Small intestine (tissue), 7 donors: ENCODE data around the gene GLI3. TPM values are rescaled to one million over a fixed set of nuclear protein-coding genes. Genes with fewer than 3 reads are reported as not detected.

Experiments used
- DNase-seq, 2 donors: peaks; one replicate each; pipeline versions ENCODE4 v3.0.0 to v3.0.0-alpha.2; 2013
- FAIRE-seq: peaks from 2 replicates; lab custom pipeline; 2012; peaks lifted over from hg19 to GRCh38; lab: Jason Lieb, UNC
- H3K27ac ChIP-seq, 3 donors: one replicate each; pipeline ENCODE4 v1.5.1; 2013; ENCODE audit warnings: low read length in 2 of 3, mild to moderate bottlenecking in 2 of 3, control low read depth in 1 of 3, inconsistent platforms in 1 of 3, low read depth in 1 of 3, moderate library complexity in 1 of 3
- H3K27me3 ChIP-seq, 3 donors: one replicate each; pipeline ENCODE4 v1.6.1; 2013; ENCODE audit warnings: low read length in 3 of 3, inconsistent platforms in 1 of 3; ENCODE audit not compliant: control insufficient read depth in 3 of 3, insufficient read depth in 3 of 3
- H3K36me3 ChIP-seq, 3 donors: one replicate each; pipeline ENCODE4 v1.6.1; 2013; ENCODE audit warnings: low read length in 3 of 3, inconsistent platforms in 1 of 3, low read depth in 1 of 3, mild to moderate bottlenecking in 1 of 3, moderate library complexity in 1 of 3; ENCODE audit not compliant: control insufficient read depth in 3 of 3, insufficient read depth in 2 of 3
- H3K4me1 ChIP-seq, 3 donors: one replicate each; pipeline ENCODE4 v1.6.1; 2013; ENCODE audit warnings: low read length in 2 of 3, inconsistent platforms in 1 of 3, low read depth in 1 of 3, mild to moderate bottlenecking in 1 of 3, moderate library complexity in 1 of 3; ENCODE audit not compliant: control insufficient read depth in 3 of 3, insufficient read depth in 2 of 3
- H3K4me3 ChIP-seq, 3 donors: one replicate each; pipeline ENCODE4 v1.5.1; 2013; ENCODE audit warnings: low read length in 3 of 3, control low read depth in 1 of 3, inconsistent platforms in 1 of 3, low read depth in 1 of 3, mild to moderate bottlenecking in 1 of 3, moderate library complexity in 1 of 3
- H3K9me3 ChIP-seq, 2 donors: one replicate each; pipeline ENCODE4 v1.6.1; 2013; ENCODE audit warnings: low read depth in 1 of 2, low read length in 1 of 2; ENCODE audit not compliant: control insufficient read depth in 2 of 2, insufficient read depth in 1 of 2
- WGBS, 3 donors: extraction: QIAGEN DNeasy Blood & Tissue Kit; methylation state at CpG; one replicate each; pipeline ENCODE4 v1.1.7; 2013; 5-methylcytosine and 5-hydroxymethylcytosine counted together
- polyA plus RNA-seq, 4 donors: library from polyadenylated mRNA; stranded (reverse) in 3 of 4; unstranded in 1 of 4; fragments of 200-250 nt in 3 of 4; fragments of 120-200 nt in 1 of 4; gene quantifications; one replicate each; pipeline versions ENCODE4 v1.2.1 to v1.2.3, GENCODE V29; 2013
- donor health status: healthy with polysubstance abuse.
- donor health status: control.
- donor health status: control.
- donor health status: Bipolar disorder and iron deficiency.
- donor health status: healthy.

Gene GLI3
- polyA plus RNA-seq, 4 donors: 0.54 to 2.7 (median 1.8) TPM; not detected in 1

DNA sequence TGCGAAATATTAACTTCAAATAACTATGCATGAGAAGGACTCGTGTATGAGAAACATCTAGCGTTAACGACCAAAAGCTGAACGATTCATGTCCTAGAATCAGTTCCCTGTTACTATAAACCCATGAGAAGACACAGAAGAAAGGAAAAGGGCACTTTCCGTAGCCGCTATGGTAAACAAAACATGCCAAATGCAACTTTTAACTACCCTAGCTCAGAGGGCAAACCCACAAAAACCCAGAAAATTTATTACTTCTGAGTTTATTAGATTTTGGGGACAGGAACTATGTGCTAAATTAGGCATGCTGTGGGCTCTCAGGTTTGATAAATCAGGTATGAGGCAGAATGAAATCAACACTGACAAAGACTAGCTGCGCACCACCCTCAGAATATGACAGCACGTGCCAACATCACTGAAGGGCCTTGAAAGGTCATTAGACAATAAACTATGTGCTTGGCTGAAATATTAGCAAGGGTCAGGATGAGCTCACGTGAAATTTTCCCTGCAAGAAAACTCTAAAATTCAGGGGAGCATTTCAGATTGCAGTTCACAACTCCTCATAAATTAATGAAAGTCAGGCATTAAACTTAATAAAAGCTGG is 102.6 kb downstream of the GLI3 start:
- Histone ChIP-seq H3K4me1 (no peaks in the 10 kb centered on the region), H3K4me3 (no peak overlapping the region), H3K27ac (no peak overlapping the region), H3K27me3 (no peaks in the 10 kb centered on the region), H3K9me3 (peaks cover 0 to 3% of the 10 kb centered on the region in 2 donors), H3K36me3 (no peaks in the 10 kb centered on the region)
- 81 to 84% (median 84%) methylated on average over 10 of the region's 10 CpGs for WGBS, 3 donors
- FAIRE-seq (no peak), DNase-seq (no peak)

DNA sequence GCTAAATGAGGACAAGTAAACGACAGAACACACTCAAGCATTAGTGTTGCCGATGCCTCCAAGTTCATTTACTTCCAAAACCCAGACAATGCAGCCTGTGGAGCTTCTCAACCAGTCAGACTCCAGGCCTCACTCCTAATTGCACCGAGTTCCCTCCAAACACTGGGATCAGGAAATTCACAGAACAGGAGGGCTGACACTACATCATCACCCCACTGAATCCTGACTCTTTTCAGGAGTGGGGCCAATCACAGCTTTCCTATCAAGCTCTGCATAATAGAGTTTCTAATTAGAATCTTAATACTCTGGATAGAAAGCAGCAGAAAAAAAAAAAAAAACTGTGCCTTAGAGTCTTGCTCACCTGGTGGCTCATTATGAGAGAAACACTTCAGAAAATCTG is 103.7 kb downstream of the GLI3 start:
- Histone ChIP-seq H3K9me3 (peaks cover 0 to 3% of the 10 kb centered on the region in 2 donors), H3K4me3 (no peak overlapping the region), H3K27ac (no peak overlapping the region), H3K4me1 (no peaks in the 10 kb centered on the region), H3K27me3 (no peaks in the 10 kb centered on the region), H3K36me3 (no peaks in the 10 kb centered on the region)
- 60 to 63% (median 62%) methylated on average over 3 of the region's 3 CpGs for WGBS, 3 donors
- DNase-seq (no peak), FAIRE-seq (no peak)

DNA sequence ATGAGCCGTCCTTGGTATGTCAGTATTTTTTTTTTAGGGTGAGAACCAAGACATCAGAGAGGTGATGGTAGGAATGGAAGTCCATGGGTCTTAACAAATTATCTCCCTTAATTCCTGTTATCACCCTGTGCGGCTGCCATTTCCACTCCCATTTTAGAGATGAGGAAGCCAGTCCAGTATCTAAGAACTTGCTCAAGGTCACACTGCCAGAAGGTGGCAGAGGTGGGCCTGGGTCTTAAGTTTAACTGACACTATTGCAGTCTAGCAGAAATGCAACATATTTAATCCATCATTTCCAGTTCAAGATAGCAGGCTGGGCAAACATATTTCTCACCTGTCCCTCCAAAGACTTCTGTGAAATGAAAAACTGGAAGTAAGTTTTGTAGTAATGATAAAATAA is 108.3 kb downstream of the GLI3 start:
- Histone ChIP-seq H3K27me3 (no peaks in the 10 kb centered on the region), H3K4me1 (no peaks in the 10 kb centered on the region), H3K27ac (no peak overlapping the region), H3K4me3 (no peak overlapping the region), H3K36me3 (no peaks in the 10 kb centered on the region), H3K9me3 (peaks cover 0 to 3% of the 10 kb centered on the region in 2 donors)
- no peak for DNase-seq
- FAIRE-seq: no peak
- 54 to 81% (median 70%) methylated on average over 2 of the region's 2 CpGs for WGBS, 3 donors

- H3K27ac ChIP-seq: no peak overlapping the region
- H3K36me3 ChIP-seq: no peaks in the 10 kb centered on the region
- FAIRE-seq: no peak
Measured at GRCh38 chr7:42127232-42127622, 109.8 kb downstream of the GLI3 start.

GRCh38 chr7:42126475-42127231 is 110.4 kb downstream of the GLI3 start:
- no peak for DNase-seq
- FAIRE-seq: no peak
- H3K27me3 ChIP-seq: no peaks in the 10 kb centered on the region
- H3K9me3 ChIP-seq: peaks cover 0 to 3% of the 10 kb centered on the region in 2 donors
- no peak overlapping the region for H3K4me3 ChIP-seq
- no peaks in the 10 kb centered on the region for H3K36me3 ChIP-seq
- 84 to 88% (median 87%) methylated on average over 6 of the region's 6 CpGs for WGBS, 3 donors
- no peaks in the 10 kb centered on the region for H3K4me1 ChIP-seq
- H3K27ac ChIP-seq: no peak overlapping the region

More at GRCh38 chr7:42127232-42127622, 109.8 kb downstream of the GLI3 start:
- Histone ChIP-seq H3K4me1 (no peaks in the 10 kb centered on the region), H3K4me3 (no peak overlapping the region), H3K27me3 (no peaks in the 10 kb centered on the region), H3K9me3 (peaks cover 0 to 3% of the 10 kb centered on the region in 2 donors)
- no peak for DNase-seq

DNA sequence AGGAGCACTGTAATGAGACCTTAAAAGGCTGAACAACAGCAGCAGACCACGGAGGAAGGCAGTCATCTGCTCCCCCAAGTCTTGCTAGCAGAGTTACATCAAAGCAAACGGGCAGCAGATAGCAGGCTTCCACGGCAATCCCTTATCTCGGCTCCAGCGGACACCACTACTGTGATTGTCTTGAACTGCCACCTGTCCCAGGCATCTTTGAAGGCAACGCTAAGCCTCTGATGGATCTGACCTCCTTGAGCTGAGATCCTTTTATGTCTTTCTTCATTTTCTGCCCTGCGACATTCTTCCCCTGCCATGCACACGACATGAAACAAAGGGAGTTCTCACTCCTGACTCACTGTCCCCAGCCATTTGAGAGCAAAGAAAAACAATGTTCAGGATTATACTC is 111.7 kb downstream of the GLI3 start:
- H3K4me1 ChIP-seq: no peaks in the 10 kb centered on the region
- peaks cover 0 to 3% of the 10 kb centered on the region in 2 donors for H3K9me3 ChIP-seq
- H3K4me3 ChIP-seq: no peak overlapping the region
- no peak overlapping the region for H3K27ac ChIP-seq
- FAIRE-seq (no peak), DNase-seq (no peak)
- no peaks in the 10 kb centered on the region for H3K27me3 ChIP-seq
- 48 to 72% (median 54%) methylated on average over 8 of the region's 8 CpGs for WGBS, 3 donors
- no peaks in the 10 kb centered on the region for H3K36me3 ChIP-seq

DNA sequence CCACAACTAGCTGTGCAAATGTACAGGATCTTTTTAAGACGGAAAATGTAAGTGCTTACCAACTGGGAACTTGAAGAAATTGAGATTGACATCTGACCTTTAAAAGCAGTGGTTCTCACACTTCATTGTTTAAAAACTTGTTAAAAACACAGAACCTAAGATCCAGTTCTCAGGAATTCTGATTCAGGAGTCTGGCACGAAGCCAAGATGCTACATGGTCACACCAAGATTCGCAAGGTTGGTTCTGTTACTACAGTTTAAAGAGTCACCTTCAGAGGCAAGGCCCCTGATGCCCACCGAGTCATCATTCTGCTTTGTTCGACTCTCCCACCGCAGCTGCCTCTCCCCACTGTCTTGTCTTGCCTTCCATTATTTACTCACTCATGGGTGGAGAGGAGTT is 113.3 kb downstream of the GLI3 start:
- H3K9me3 ChIP-seq: no peaks in the 10 kb centered on the region
- H3K4me1 ChIP-seq: no peaks in the 10 kb centered on the region
- no peak for DNase-seq
- H3K27ac ChIP-seq: no peak overlapping the region
- no peak overlapping the region for H3K4me3 ChIP-seq
- 72 to 84% (median 80%) methylated on average over 6 of the region's 6 CpGs for WGBS, 3 donors
- FAIRE-seq: no peak
- no peaks in the 10 kb centered on the region for H3K27me3 ChIP-seq
- H3K36me3 ChIP-seq: no peaks in the 10 kb centered on the region

GRCh38 chr7:42120191-42120590 is 116.8 kb downstream of the GLI3 start:
- Histone ChIP-seq H3K36me3 (no peaks in the 10 kb centered on the region), H3K27ac (no peak overlapping the region), H3K9me3 (no peaks in the 10 kb centered on the region), H3K27me3 (no peaks in the 10 kb centered on the region), H3K4me3 (no peak overlapping the region), H3K4me1 (no peaks in the 10 kb centered on the region)
- 61 to 84% (median 73%) methylated on average over 8 of the region's 8 CpGs for WGBS, 3 donors
- DNase-seq (no peak), FAIRE-seq (no peak)
